VCaP (cell line): ENCODE data around the gene TGFBR1.
A peak's percentile ranks its signal among the peaks of the same experiment; 100 is the strongest.

Experiments used
- H3K27ac ChIP-seq: fragments of 450-650 bp; 2 replicates; pipeline ENCODE4 v1.5.1; 2017
- CTCF ChIP-seq: fragments of 450-650 bp; conservative IDR thresholded peaks from 2 replicates; pipeline ENCODE4 v1.5.1; 2017; ENCODE audit warnings: mild to moderate bottlenecking, moderate library complexity

TGFBR1 gene

GRCh38 chr9:99138424-99139284, 33.7 kb downstream of the TGFBR1 start:
- H3K27ac ChIP-seq, result no peak overlapping the region
- no peak for TF ChIP-seq CTCF

GRCh38 chr9:99139868-99140267, 35.0 kb downstream of the TGFBR1 start:
- no peak for TF ChIP-seq CTCF

GRCh38 chr9:99140685-99141314, 35.9 kb downstream of the TGFBR1 start:
- peak; percentile 96 for TF ChIP-seq CTCF
- H3K27ac ChIP-seq, result no peak overlapping the region

More at GRCh38 chr9:99139868-99140267, 35.0 kb downstream of the TGFBR1 start:
- no peak overlapping the region for H3K27ac ChIP-seq

GRCh38 chr9:99141849-99142248, 36.9 kb downstream of the TGFBR1 start:
- H3K27ac ChIP-seq, result peak overlapping the region; percentile 48
- no peak for TF ChIP-seq CTCF

GRCh38 chr9:99142275-99142674, 37.4 kb downstream of the TGFBR1 start:
- H3K27ac ChIP-seq, result peak overlapping the region; percentile 48
- TF ChIP-seq CTCF, result no peak

GRCh38 chr9:99143655-99144054, 38.7 kb downstream of the TGFBR1 start:
- no peak for TF ChIP-seq CTCF
- H3K27ac ChIP-seq, result no peak overlapping the region

- H3K27ac ChIP-seq, result no peak overlapping the region
- no peak for TF ChIP-seq CTCF
Observed at GRCh38 chr9:99144966-99145365, 40.1 kb downstream of the TGFBR1 start.
